HCT116 (cell line): ENCODE measurements around the gene HCN4. TPM values are rescaled to one million over a fixed set of nuclear protein-coding genes. Genes with fewer than 3 reads are reported as not detected.

ENCODE experiments used
- ATAC-seq: fragments of 200-7000 bp; cut with Tn5 transposase; 2 replicates; pipeline ENCODE4 v1.9.1; 2020; ENCODE audit warnings: mild to moderate bottlenecking, moderate library complexity
- BruUV-seq: library from RNA; stranded (reverse); fragments of 400-500 nt; replicated peaks from 2 replicates; lab custom pipeline; 2021; lab: Mats Ljungman, UMichigan
- CTCF ChIA-PET: fragments of 300-600 bp; sonication (Branson Sonifier 250); formaldehyde crosslinking; loops from one replicate; lab custom pipeline; 2021; ENCODE audit warnings: antibody characterized with exemption; lab: Charles Lee
- POLR2A ChIA-PET: fragments of 300-600, 350-600 bp; sonication (Branson Sonifier 250); formaldehyde crosslinking; loops from one replicate; lab custom pipeline; 2021; ENCODE audit warnings: antibody characterized with exemption; lab: Charles Lee
- RAD21 ChIA-PET, 2 experiments: fragments of 300-600 bp; sonication (Branson Sonifier 250); formaldehyde crosslinking; loops; one replicate each; lab custom pipeline; 2023; ENCODE audit warnings: low total read pairs in 2 of 2; ENCODE audit not compliant: uncharacterized antibody in 2 of 2, unreplicated experiment in 2 of 2, low non-redundant PET in 1 of 2; lab: Charles Lee
- DNase-seq: peaks from one replicate; pipeline ENCODE4 v3.0.0-alpha.2; 2010; ENCODE audit warnings: low read depth, low spot score
- H2AFZ ChIP-seq: fragments of 200-600 bp; shearing (Covaris generic), sonication (generic); 2 replicates; pipeline ENCODE4 v1.6.1; 2017; ENCODE audit warnings: low read depth, mixed run types, mixed read lengths, antibody characterized with exemption, low read length; ENCODE audit not compliant: poor library complexity, severe bottlenecking
- H3K27ac ChIP-seq: 2 replicates; pipeline ENCODE4 v1.5.1; 2012; ENCODE audit warnings: low read depth, low read length
- H3K27me3 ChIP-seq: fragments of 200-600 bp; sonication (generic); 2 replicates; pipeline ENCODE4 v1.6.1; 2016; ENCODE audit warnings: mixed run types, low read length, mixed read lengths; ENCODE audit not compliant: insufficient read depth
- H3K36me3 ChIP-seq, 2 experiments: fragments of 200-500 bp in 1 of 2; fragments of 200-600 bp in 1 of 2; sonication (Bioruptor generic) in 1 of 2; sonication (generic) in 1 of 2; 2 replicates each; pipeline versions ENCODE4 v1.5.1 to v1.6.1; 2014 to 2016; ENCODE audit warnings: low read length in 2 of 2, inconsistent platforms in 1 of 2, mixed read lengths in 1 of 2, mixed run types in 1 of 2; ENCODE audit not compliant: insufficient read depth in 2 of 2, control insufficient read depth in 1 of 2
- H3K4me1 ChIP-seq, 2 experiments: fragments of 200-600 bp in 1 of 2; sonication (generic) in 1 of 2; 2 replicates each; pipeline versions ENCODE4 v1.5.1 to v1.6.1; 2012 to 2017; ENCODE audit warnings: low read length in 2 of 2, inconsistent platforms in 1 of 2, mild to moderate bottlenecking in 1 of 2, mixed read lengths in 1 of 2, mixed run types in 1 of 2, moderate library complexity in 1 of 2; ENCODE audit not compliant: insufficient read depth in 2 of 2, control insufficient read depth in 1 of 2
- H3K4me2 ChIP-seq: fragments of 200-600 bp; sonication (generic); 2 replicates; pipeline ENCODE4 v1.6.1; 2017; ENCODE audit warnings: mixed run types, low read length, mixed read lengths
- H3K4me3 ChIP-seq, 2 experiments: fragments of 200-600 bp in 1 of 2; sonication (generic) in 1 of 2; replicated peaks in 1 of 2; 2 replicates each; pipeline ENCODE4 v1.5.1; 2011 to 2016; ENCODE audit warnings: low read length in 2 of 2, control low read depth in 1 of 2, low read depth in 1 of 2, mild to moderate bottlenecking in 1 of 2, mixed read lengths in 1 of 2, mixed run types in 1 of 2
- H3K79me2 ChIP-seq: fragments of 200-600 bp; sonication (generic); 2 replicates; pipeline ENCODE4 v1.6.1; 2017; ENCODE audit warnings: mild to moderate bottlenecking, mixed run types, low read length, moderate library complexity, mixed read lengths; ENCODE audit not compliant: insufficient read depth
- H3K9ac ChIP-seq: fragments of 200-600 bp; sonication (generic); 2 replicates; pipeline ENCODE4 v1.6.1; 2016; ENCODE audit warnings: low read length, mixed read lengths
- H3K9me2 ChIP-seq: fragments of 200-600 bp; sonication (generic), shearing (Covaris generic); 2 replicates; pipeline ENCODE4 v1.6.1; 2017; ENCODE audit warnings: mixed run types, mild to moderate bottlenecking, moderate library complexity; ENCODE audit not compliant: insufficient read depth
- H3K9me3 ChIP-seq, 2 experiments: fragments of 200-500 bp in 1 of 2; fragments of 200-600 bp in 1 of 2; sonication (Bioruptor generic) in 1 of 2; sonication (generic) in 1 of 2; 2 replicates each; pipeline ENCODE4 v1.6.1; 2014 to 2017; ENCODE audit warnings: low read length in 2 of 2, mixed read lengths in 2 of 2, inconsistent platforms in 1 of 2, low read depth in 1 of 2, mild to moderate bottlenecking in 1 of 2, mixed run types in 1 of 2, moderate library complexity in 1 of 2; ENCODE audit not compliant: control insufficient read depth in 1 of 2, insufficient read depth in 1 of 2
- H4K20me1 ChIP-seq: fragments of 200-600 bp; sonication (generic), shearing (Covaris generic); 2 replicates; pipeline ENCODE4 v1.6.1; 2017; ENCODE audit warnings: mixed run types, mild to moderate bottlenecking, moderate library complexity; ENCODE audit not compliant: insufficient read depth
- ATF3 ChIP-seq: IDR thresholded peaks from 2 replicates; pipeline ENCODE4 v1.6.1; 2012
- CBX3 ChIP-seq: IDR thresholded peaks from 2 replicates; pipeline ENCODE4 v1.6.1; 2012; ENCODE audit warnings: low read depth
- CEBPB ChIP-seq: IDR thresholded peaks from 2 replicates; pipeline ENCODE4 v1.6.1; 2012; ENCODE audit warnings: low read depth
- CTCF ChIP-seq, 3 experiments: fragments of 200-600 bp in 1 of 3; sonication (generic) in 1 of 3; IDR thresholded peaks in 2 of 3; conservative IDR thresholded peaks in 1 of 3; 2 replicates each; pipeline ENCODE4 v1.5.1; 2012 to 2017; ENCODE audit warnings: low read depth in 2 of 3, low read length in 2 of 3, antibody characterized with exemption in 1 of 3, borderline replicate concordance in 1 of 3, control low read depth in 1 of 3, mild to moderate bottlenecking in 1 of 3, mixed read lengths in 1 of 3, mixed run types in 1 of 3, moderate library complexity in 1 of 3; ENCODE audit not compliant: insufficient read depth in 1 of 3
- EZH2 ChIP-seq: fragments of 200-600 bp; sonication (generic); IDR thresholded peaks from 2 replicates; pipeline ENCODE4 v1.6.1; 2017; ENCODE audit warnings: antibody characterized with exemption, mixed run types
- EZH2phosphoT487 ChIP-seq: fragments of 200-600 bp; IDR thresholded peaks from 2 replicates; pipeline ENCODE4 v1.6.1; 2018; ENCODE audit warnings: antibody characterized with exemption, borderline replicate concordance
- FOSL1 ChIP-seq: IDR thresholded peaks from 2 replicates; pipeline ENCODE4 v1.6.1; 2012; ENCODE audit warnings: low read depth
- JUND ChIP-seq: IDR thresholded peaks from 2 replicates; pipeline ENCODE4 v1.6.1; 2012
- MAX ChIP-seq: IDR thresholded peaks from 2 replicates; pipeline ENCODE4 v1.6.1; 2012
- POLR2A ChIP-seq: IDR thresholded peaks from 2 replicates; pipeline ENCODE4 v1.7.0; 2011; ENCODE audit warnings: borderline replicate concordance; ENCODE audit not compliant: insufficient read depth, insufficient read length; ENCODE audit errors: extremely low read depth
- POLR2AphosphoS5 ChIP-seq: IDR thresholded peaks from 2 replicates; pipeline ENCODE4 v1.6.1; 2011; ENCODE audit warnings: mild to moderate bottlenecking, low read depth, low read length, moderate library complexity
- RAD21 ChIP-seq: IDR thresholded peaks from 2 replicates; pipeline ENCODE4 v1.6.1; 2012; ENCODE audit warnings: low read depth, mild to moderate bottlenecking
- SIN3A ChIP-seq: IDR thresholded peaks from 2 replicates; pipeline ENCODE4 v1.6.1; 2012; ENCODE audit warnings: low read depth
- SP1 ChIP-seq: IDR thresholded peaks from 2 replicates; pipeline ENCODE4 v1.6.1; 2012; ENCODE audit warnings: low read depth
- SRF ChIP-seq: IDR thresholded peaks from 2 replicates; pipeline ENCODE4 v1.6.1; 2012; ENCODE audit warnings: low read depth
- TCF7L2 ChIP-seq: IDR thresholded peaks from 2 replicates; pipeline ENCODE4 v1.7.0; 2011; ENCODE audit warnings: borderline replicate concordance, inconsistent platforms; ENCODE audit not compliant: insufficient read depth, insufficient read length; ENCODE audit errors: extremely low read depth
- YY1 ChIP-seq: IDR thresholded peaks from 2 replicates; pipeline ENCODE4 v1.6.1; 2011; ENCODE audit warnings: low read length, low read depth, moderate library complexity, mild to moderate bottlenecking; ENCODE audit not compliant: insufficient replicate concordance; ENCODE audit errors: extremely low read depth
- ZBTB33 ChIP-seq: IDR thresholded peaks from 2 replicates; pipeline ENCODE4 v1.6.1; 2011; ENCODE audit warnings: mild to moderate bottlenecking, low read length, moderate library complexity; ENCODE audit not compliant: insufficient replicate concordance; ENCODE audit errors: extremely low read depth
- ZFX ChIP-seq: fragments of 450-650 bp; IDR thresholded peaks from 2 replicates; pipeline ENCODE4 v1.6.1; 2017
- ZNF274 ChIP-seq: fragments of 200-500 bp; sonication (Bioruptor generic); IDR thresholded peaks from 2 replicates; pipeline ENCODE4 v1.6.1; 2014; ENCODE audit warnings: mild to moderate bottlenecking, low read depth, low read length, inconsistent platforms
- intact Hi-C: fragments of 100-400 bp; cut with micrococcal nuclease; formaldehyde crosslinking; loops from 2 replicates; pipeline ENCODE4 v1.10.0; 2022
- total RNA-seq: library from RNA; stranded (reverse); gene quantifications from one replicate; pipeline ENCODE4 v1.2.1, GENCODE V29; 2021; ENCODE audit not compliant: unreplicated experiment

Gene HCN4
- total RNA-seq, 1 experiment from 2014 or later: 1.7 TPM

GRCh38 chr15:73329501-73330200 is 39.1 kb downstream of the HCN4 start (continued):
- no peak for TF ChIP-seq MAX
- TF ChIP-seq, all 23 proteins: peak for 0

- no peak overlapping the region for H3K9ac ChIP-seq
- ChIA-PET RAD21 (no interaction called here), POLR2A (no interaction called here), CTCF (no interaction called here)
- no peaks in the 10 kb centered on the region for H3K36me3 ChIP-seq
- H4K20me1 ChIP-seq: no peaks in the 10 kb centered on the region
- no peak overlapping the region for H3K4me2 ChIP-seq
- H2AFZ ChIP-seq: no peak overlapping the region
- ATAC-seq (no peak), DNase-seq (no peak)
- no peaks in the 10 kb centered on the region for H3K79me2 ChIP-seq
- H3K27me3 ChIP-seq: no peaks in the 10 kb centered on the region
- H3K27ac ChIP-seq: no peak overlapping the region
- BruUV-seq: no TSS peak
- intact Hi-C loops: no loop called here
- H3K9me2 ChIP-seq: no peaks in the 10 kb centered on the region
- TF ChIP-seq CTCF (IDR thresholded peaks at IDR 0.05 in 2 of 3, conservative IDR thresholded peaks at IDR 0.05 in 1 of 3; ENCODE audit: borderline replicate concordance in 1 of 3, insufficient read depth in 1 of 3, low read depth in 2 of 3, low read length in 2 of 3): no peak
- TF ChIP-seq SIN3A: no peak
- no peak for TF ChIP-seq SP1
- no peak for TF ChIP-seq ZNF274
- no peak for TF ChIP-seq TCF7L2
- no peak for TF ChIP-seq ZFX
- no peak for TF ChIP-seq RAD21
- TF ChIP-seq YY1: no peak
- TF ChIP-seq POLR2AphosphoS5: no peak
- TF ChIP-seq ATF3: no peak
- no peak for TF ChIP-seq SRF
- TF ChIP-seq EZH2: no peak
- no peak for TF ChIP-seq ZBTB33
- no peak for TF ChIP-seq EZH2phosphoT487
- no peak for TF ChIP-seq CBX3
- TF ChIP-seq CEBPB: no peak
- TF ChIP-seq JUND: no peak
- no peak for TF ChIP-seq POLR2A
- TF ChIP-seq FOSL1: no peak
- no peak for TF ChIP-seq MAX
- H3K4me3 ChIP-seq: no peak overlapping the region
- no peaks in the 10 kb centered on the region for H3K9me3 ChIP-seq
- H3K4me1 ChIP-seq: no peaks in the 10 kb centered on the region
Measured at GRCh38 chr15:73328981-73329380, 39.8 kb downstream of the HCN4 start.
